ENCODE data around the gene KREMEN1. TPM values are rescaled to one million over a fixed set of nuclear protein-coding genes. Genes with fewer than 3 reads are reported as not detected.

The KREMEN1 gene
- total and polyA plus RNA-seq, 9 of the 15 experiments (the other 6 are each of a cell fraction or from before 2014, with no cell fraction given) = 0.69 to 11.5 (median 4.3) TPM

GRCh38 chr22:29152954-29153719 lies 80.3 kb downstream of the KREMEN1 start (continued):
- peak; percentile 64 for TF ChIP-seq MEIS2 (IDR thresholded peaks at IDR 0.05; ENCODE audit: partially characterized antibody)
- TF ChIP-seq NEUROD1 (IDR thresholded peaks at IDR 0.05; ENCODE audit: borderline replicate concordance, low read depth, low read length, partially characterized antibody) = no peak
- TF ChIP-seq GMEB1 (CRISPR knock-in tag; IDR thresholded peaks at IDR 0.05) = peak; percentile 50; the same call in 1 of the 2 replicates
- TF ChIP-seq XRCC4 (IDR thresholded peaks at IDR 0.05; ENCODE audit: extremely low read depth, insufficient read depth, insufficient read length) = no peak
- TF ChIP-seq MYBL2 (IDR thresholded peaks at IDR 0.05; ENCODE audit: low read depth) = no peak
- no peak for TF ChIP-seq MYBL2 (CRISPR knock-in tag; IDR thresholded peaks at IDR 0.05; ENCODE audit: borderline replicate concordance)
- TF ChIP-seq CTBP1 (IDR thresholded peaks at IDR 0.05; ENCODE audit: borderline replicate concordance) = no peak
- no peak for TF ChIP-seq U2AF2 (optimal IDR thresholded peaks at IDR 0.05; ENCODE audit: low read depth, low read length)
- TF ChIP-seq KDM1A (IDR thresholded peaks at IDR 0.05) = no peak
- TF ChIP-seq SP1 (CRISPR knock-in tag; IDR thresholded peaks at IDR 0.05) = no peak
- TF ChIP-seq ZNF124 (CRISPR knock-in tag; IDR thresholded peaks at IDR 0.05) = no peak
- TF ChIP-seq JUND (IDR thresholded peaks at IDR 0.05; ENCODE audit: borderline replicate concordance, low read depth, low read length) = no peak
- peak; percentile 27; the same call in 1 of the 3 replicates for TF ChIP-seq JUND (tag; IDR thresholded peaks at IDR 0.05; ENCODE audit: borderline replicate concordance, low read depth, low read length)
- TF ChIP-seq PRMT5 (CRISPR knock-in tag; IDR thresholded peaks at IDR 0.05) = no peak
- TF ChIP-seq, protein P1, sequence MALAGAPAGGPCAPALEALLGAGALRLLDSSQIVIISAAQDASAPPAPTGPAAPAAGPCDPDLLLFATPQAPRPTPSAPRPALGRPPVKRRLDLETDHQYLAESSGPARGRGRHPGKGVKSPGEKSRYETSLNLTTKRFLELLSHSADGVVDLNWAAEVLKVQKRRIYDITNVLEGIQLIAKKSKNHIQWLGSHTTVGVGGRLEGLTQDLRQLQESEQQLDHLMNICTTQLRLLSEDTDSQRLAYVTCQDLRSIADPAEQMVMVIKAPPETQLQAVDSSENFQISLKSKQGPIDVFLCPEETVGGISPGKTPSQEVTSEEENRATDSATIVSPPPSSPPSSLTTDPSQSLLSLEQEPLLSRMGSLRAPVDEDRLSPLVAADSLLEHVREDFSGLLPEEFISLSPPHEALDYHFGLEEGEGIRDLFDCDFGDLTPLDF (CRISPR knock-in tag; IDR thresholded peaks at IDR 0.05) = no peak
- 0 out of 2 replicates have a peak, but pooled peaks have one; percentile 57 for TF ChIP-seq OTX1 (CRISPR knock-in tag; IDR thresholded peaks at IDR 0.05)
- no peak for TF ChIP-seq ZNF785 (CRISPR knock-in tag; IDR thresholded peaks at IDR 0.05)
- no peak for TF ChIP-seq SMC3 (conservative IDR thresholded peaks at IDR 0.05; ENCODE audit: insufficient read depth, low read depth, low read length)
- TF ChIP-seq L3MBTL2 (IDR thresholded peaks at IDR 0.05) = peak; percentile 62; the same call in 1 of the 2 replicates
- no peak for TF ChIP-seq ID3 (CRISPR knock-in tag; IDR thresholded peaks at IDR 0.05)
- TF ChIP-seq ID3 (tag; IDR thresholded peaks at IDR 0.05) = peak; percentile 97
- no peak for TF ChIP-seq CEBPG (CRISPR knock-in tag; IDR thresholded peaks at IDR 0.05)
- TF ChIP-seq CEBPG (tag; conservative IDR thresholded peaks at IDR 0.05 in 1 of 2, IDR thresholded peaks at IDR 0.05 in 1 of 2) = no peak
- TF ChIP-seq PATZ1 (CRISPR knock-in tag; IDR thresholded peaks at IDR 0.05; ENCODE audit: borderline replicate concordance) = no peak
